NCI-H345 (cell line): Measurements from ENCODE around the gene SLC8A1.

Source experiments
- DNase-seq: peaks from one replicate; lab custom pipeline; 2025; lab: John Stamatoyannopoulos, UW

Gene SLC8A1

GRCh38 chr2:40271094-40271493 lies 180.8 kb downstream of the SLC8A1 start:
- no peak for DNase-seq

- DNase-seq, result no peak
These were observed 181.5 kb downstream of the SLC8A1 start for GRCh38 chr2:40270372-40270771.

GRCh38 chr2:40268566-40268965 lies 183.3 kb downstream of the SLC8A1 start:
- no peak for DNase-seq

- DNase-seq, result no peak
These were observed 185.7 kb downstream of the SLC8A1 start for GRCh38 chr2:40266201-40266600.

- DNase-seq, result no peak
These were observed 186.3 kb downstream of the SLC8A1 start for GRCh38 chr2:40265602-40266001.

DNA sequence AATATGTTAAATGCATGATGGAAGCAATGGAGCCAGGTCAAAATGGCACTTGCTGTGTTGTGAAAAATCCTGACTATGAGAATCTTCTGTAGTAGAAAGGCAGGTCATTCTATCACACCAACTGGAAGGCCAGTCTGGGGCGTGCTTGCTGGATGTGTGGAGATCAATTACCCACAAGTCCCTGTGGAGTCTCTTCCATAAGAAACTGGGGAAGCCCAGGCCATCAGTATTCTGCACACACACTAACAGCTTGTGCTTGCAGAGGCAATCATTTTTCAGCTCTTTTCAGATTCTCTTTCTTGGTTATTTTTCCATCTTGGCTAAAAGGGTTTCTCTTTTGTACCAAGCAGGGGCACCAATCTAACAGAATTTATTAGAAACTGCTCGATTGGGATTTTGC lies 190.8 kb downstream of the SLC8A1 start:
- no peak for DNase-seq

GRCh38 chr2:40260437-40260836 lies 191.5 kb downstream of the SLC8A1 start:
- DNase-seq, result no peak

- DNase-seq, result no peak
These were observed 192.0 kb downstream of the SLC8A1 start for GRCh38 chr2:40259900-40260299.

- no peak for DNase-seq
These were observed 193.8 kb downstream of the SLC8A1 start for GRCh38 chr2:40258135-40258457.

- DNase-seq, result no peak
These were observed 194.4 kb downstream of the SLC8A1 start for GRCh38 chr2:40257340-40258134.

GRCh38 chr2:40256649-40257048 lies 195.2 kb downstream of the SLC8A1 start:
- DNase-seq, result no peak

DNA sequence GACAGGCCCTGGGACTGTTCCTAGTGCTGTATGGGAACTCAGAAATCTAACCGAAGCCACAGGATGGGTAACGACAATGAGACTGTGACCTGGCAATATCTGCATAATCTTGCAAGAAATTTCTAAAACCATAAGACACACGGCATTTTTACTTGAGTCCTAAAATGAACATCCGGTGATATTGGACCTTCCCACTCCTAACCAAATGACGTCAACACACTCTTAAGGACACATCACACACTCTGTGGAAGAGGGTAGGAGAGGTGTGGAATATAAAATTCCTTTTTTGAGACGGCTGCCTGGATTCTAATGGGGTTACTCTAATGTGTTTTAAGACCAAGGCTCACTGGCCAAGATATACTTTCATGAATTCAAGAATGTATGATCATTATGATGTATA lies 195.9 kb downstream of the SLC8A1 start:
- no peak for DNase-seq

GRCh38 chr2:40255103-40255502 lies 196.8 kb downstream of the SLC8A1 start:
- DNase-seq, result no peak

- DNase-seq, result no peak
These were observed 197.3 kb downstream of the SLC8A1 start for GRCh38 chr2:40254611-40255010.

GRCh38 chr2:40251137-40251536 lies 200.8 kb downstream of the SLC8A1 start:
- DNase-seq, result peak; percentile 92

DNA sequence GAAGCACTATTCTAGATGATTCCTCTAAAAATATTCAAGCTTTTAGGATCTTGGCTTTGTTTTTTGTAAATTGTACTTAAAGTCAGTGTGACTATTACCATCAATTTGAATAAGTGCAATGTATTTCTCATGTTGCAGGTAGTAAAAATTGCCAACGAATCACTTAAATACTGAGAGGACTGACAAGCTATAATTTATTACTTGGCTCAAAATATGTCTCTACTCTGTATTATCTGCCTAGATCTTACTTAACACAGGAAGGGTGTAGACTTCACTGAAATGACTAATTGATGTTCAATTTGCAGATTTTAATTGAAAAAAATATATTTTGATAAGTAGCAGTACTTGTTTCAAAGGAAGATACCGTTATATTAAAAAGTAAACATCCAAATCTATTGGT lies 202.3 kb downstream of the SLC8A1 start:
- DNase-seq, result no peak

- DNase-seq, result no peak
These were observed 203.6 kb downstream of the SLC8A1 start for GRCh38 chr2:40248294-40248693.

GRCh38 chr2:40244675-40245074 lies 207.2 kb downstream of the SLC8A1 start:
- peak; percentile 55 for DNase-seq

GRCh38 chr2:40244251-40244650 lies 207.6 kb downstream of the SLC8A1 start:
- DNase-seq, result no peak

DNA sequence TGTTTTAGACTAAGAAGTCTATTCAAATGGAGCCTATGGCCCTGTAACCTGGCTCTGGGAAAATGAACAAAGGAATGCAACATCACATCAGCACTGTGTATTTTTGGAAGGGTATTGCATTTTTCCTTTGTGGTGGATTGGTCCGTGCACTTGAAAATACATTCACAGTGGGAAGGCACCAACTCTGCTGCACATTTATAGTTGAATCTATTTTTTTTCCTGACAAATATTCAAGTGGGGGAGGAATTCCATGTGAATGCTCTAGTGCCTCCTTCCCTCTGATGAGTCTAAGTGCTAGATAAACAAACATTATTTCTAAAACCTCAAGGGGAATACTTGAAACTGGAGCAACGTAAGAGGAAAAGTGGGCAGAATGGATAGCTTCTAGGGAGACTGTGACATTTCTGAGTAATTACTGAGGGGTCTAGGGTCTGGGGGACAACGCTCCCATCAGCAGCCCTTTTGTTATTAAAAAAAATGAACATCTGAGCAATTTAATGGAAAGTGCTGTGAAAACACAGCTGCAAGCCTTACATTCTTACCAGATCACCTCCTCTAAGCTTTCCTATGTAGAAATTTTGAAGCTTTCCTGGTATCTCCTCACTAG lies 208.2 kb downstream of the SLC8A1 start:
- DNase-seq, result peak; percentile 67

GRCh38 chr2:40242315-40242714 lies 209.6 kb downstream of the SLC8A1 start:
- DNase-seq, result peak; percentile 86

- DNase-seq, result peak; percentile 85
These were observed 211.8 kb downstream of the SLC8A1 start for GRCh38 chr2:40240070-40240469.

GRCh38 chr2:40230707-40231432 lies 221.0 kb downstream of the SLC8A1 start:
- DNase-seq, result no peak
